Stimulated activated CD8-positive, alpha-beta memory T cell treated with anti-CD3 and anti-CD28 coated beads, Interleukin-12 subunit alpha, Interleukin-12 subunit beta, amount 100 ng/mL, for 1 hour (primary cell): ENCODE results near the gene OGFOD3.
"Not testable (repeated sequence)": the region's sequence is repeated elsewhere in the genome, so short reads cannot be mapped to it uniquely, and the experiment has no call there.

Experiments used
- DNase-seq: peaks from one replicate; pipeline ENCODE4 v3.0.0-alpha.2; 2020; ENCODE audit warnings: low read depth

OGFOD3 gene

GRCh38 chr17:82433560-82434215 is 15.3 kb upstream of the OGFOD3 start:
- no peak for DNase-seq

GRCh38 chr17:82432017-82432416 is 13.6 kb upstream of the OGFOD3 start:
- DNase-seq: no peak

GRCh38 chr17:82429824-82430223 is 11.4 kb upstream of the OGFOD3 start:
- DNase-seq: no peak

GRCh38 chr17:82428546-82428945 is 10.2 kb upstream of the OGFOD3 start:
- no peak for DNase-seq

- DNase-seq: no peak
Observed at GRCh38 chr17:82424863-82425159, 6.4 kb upstream of the OGFOD3 start.

- peak; percentile 35 for DNase-seq
Observed at GRCh38 chr17:82424001-82424862, 5.8 kb upstream of the OGFOD3 start.

DNA sequence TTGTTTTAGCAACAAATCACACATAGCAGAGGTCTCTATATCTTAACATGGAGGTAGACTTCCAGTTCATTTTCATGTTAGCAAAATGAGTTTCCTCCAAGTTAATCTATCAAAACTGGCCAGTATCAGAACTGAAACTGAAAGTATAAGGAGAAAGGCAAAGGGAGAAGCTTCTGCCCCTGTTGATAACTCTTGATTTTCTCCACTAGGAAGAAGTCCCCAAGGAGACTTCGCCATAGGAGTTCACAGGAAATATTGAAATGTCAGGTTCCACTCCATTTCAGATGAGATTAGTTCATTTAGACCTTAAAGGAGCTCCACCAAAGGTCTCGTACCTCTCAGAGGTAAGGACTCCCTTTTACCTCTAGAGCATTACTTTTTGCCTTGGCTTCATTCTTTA is 1.2 kb upstream of the OGFOD3 start:
- DNase-seq: no peak

DNA sequence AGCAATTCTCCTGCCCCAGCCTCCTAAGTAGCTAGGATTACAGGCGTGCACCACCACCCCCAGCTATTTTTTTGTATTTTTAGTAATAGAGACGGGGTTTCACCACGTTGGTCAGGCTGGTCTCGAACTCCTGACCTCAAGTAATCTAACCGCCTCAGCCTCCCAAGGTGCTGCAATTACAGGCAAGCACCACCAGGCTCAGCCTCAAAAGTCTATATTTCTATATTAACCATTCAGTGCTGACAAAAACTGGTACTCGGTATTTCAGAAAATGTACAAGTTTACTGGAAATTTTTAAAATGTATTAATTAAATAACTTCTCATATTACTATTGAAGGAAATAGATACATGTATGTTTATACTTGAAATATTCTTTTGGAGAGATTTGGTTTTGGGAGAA is 1.6 kb downstream of the OGFOD3 start:
- no peak for DNase-seq

DNA sequence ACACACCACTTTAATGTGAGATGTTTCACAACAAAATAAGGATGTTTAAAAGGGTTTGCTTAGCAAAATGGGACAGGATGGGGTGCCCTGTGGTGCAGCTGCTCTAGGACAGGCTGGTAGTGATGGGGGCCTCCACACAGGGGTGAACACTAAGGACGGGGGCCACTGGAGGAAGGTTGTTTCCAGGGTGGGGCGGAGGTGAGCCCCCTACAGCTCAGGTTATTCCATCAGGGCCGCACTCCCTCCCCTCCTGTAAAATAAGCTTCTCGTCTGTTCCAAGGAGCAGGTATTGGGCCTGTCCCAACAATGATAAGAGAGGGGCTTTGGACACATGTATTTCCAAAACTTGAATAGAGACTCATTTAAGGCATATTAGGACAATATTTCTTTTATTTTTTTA is 2.1 kb downstream of the OGFOD3 start:
- DNase-seq: no peak

DNA sequence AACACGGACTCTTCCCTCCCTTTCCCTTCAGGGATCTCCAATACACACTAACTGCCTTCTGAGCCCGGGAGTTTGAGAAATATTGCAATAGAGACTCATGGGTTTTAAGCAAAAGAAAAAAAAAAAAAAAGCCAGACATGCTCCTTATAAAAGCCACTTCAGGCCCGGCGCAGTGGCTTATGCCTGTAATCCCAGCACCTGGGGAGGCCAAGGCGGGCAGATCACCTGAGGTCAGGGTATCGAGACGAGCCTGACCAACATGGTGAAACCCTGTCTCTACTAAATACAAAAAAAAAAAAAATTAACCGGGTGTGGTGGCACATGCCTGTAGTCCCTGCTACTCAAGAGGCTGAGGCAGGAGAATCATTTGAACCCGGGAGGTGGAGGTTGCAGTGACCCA is 2.6 kb downstream of the OGFOD3 start:
- no peak for DNase-seq

- no peak for DNase-seq
Observed at GRCh38 chr17:82415336-82415735, 3.0 kb downstream of the OGFOD3 start.

GRCh38 chr17:82414548-82415281 is 3.7 kb downstream of the OGFOD3 start:
- peak; percentile 48 for DNase-seq

DNA sequence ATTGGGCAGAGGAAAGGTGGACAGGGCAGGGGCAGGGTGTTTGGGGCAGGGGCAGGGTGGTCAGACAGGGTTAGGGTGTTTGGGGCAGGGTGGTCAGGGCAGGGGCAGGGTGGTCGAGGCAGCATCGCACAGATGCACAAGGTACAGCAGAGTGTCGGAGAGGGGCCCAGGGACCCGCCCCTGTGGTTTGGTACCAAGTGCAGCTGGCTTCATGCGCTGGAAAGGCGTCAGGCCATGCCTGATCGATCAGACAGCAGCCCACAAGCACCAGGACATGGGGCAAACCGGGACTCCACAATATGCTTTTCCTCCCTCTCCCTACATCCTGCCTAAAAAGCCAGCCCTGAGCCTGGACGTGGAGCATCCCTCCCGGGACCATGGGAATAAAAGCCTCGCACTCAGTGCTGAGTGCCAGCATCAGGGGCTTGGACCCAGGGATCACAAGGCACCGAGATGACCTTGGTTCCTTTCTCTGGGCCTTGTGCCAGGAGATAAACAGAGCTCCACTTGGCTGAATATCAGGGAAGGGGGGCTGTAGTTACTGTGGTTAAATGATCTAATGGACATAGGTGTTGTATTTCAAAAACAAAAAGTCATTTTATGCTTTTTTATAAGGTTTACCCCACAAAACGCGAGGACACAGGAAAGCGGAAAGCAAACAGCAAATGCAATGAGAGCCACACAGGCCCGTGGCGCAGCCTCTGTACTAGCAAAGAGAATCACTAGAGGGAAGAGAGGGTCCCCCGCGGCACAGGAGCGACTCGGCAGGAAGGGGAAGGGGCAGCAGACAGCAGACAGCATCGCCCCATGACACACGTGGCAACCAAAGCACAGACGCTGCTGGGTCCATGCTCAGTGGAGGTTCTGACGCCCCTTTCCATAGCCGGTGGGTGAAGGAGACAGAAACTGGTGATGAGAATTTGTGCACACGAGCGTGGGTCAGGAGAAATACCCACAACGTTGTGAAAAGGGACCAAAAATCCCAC is 5.6 kb downstream of the OGFOD3 start:
- DNase-seq: no peak

DNA sequence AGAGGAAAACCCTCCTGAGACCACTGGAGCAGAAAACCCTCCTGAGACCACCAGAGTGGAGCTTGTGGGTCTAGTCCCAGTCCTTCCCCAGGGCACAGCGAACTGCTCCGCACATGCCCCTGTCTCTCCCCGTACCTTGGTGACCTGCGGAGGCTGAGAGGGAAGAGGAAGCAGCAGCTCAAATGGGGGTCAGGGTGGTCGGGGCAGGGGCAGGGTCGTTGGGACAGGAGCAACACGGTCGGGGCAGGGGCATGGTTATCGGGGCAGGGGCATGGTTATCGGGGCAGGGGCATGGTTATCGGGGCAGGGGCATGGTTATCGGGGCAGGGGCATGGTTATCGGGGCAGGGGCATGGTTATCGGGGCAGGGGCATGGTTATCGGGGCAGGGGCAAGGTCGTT is 6.3 kb downstream of the OGFOD3 start:
- DNase-seq: not testable (repeated sequence)

DNA sequence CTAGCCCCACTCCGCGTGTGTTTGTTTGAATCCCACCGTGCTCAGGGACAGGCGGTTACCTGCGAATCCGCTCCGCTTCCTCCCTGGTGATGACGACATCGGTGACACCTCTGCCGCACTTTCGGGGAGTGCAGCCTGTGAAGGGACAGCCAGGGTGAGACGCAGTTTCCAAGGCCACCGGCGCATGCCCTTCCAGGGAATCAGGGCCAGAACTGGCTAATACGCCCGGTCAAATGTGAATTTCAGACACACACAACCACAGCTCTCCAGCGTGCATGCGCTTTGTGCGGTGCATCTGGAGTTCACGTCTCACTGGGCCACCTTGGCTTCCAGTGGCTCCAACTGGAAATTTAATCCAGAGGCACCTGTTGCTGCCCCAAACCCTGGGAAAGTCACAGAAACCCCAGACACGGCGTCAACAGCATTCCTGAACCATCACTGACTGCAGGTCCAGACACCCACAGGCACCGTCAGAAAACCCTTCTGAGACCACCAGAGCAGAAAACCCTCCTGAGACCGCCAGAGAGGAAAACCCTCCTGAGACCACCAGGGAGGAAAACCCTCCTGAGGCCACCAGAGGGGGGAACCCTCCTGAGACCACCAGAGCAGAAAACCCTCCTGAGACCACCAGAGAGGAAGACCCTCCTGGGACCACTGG is 6.9 kb downstream of the OGFOD3 start:
- DNase-seq: no peak

- DNase-seq: no peak
Observed at GRCh38 chr17:82410014-82410716, 8.2 kb downstream of the OGFOD3 start.

GRCh38 chr17:82408938-82409318 is 9.5 kb downstream of the OGFOD3 start:
- DNase-seq: no peak

- DNase-seq: no peak
Observed at GRCh38 chr17:82408288-82408937, 10.0 kb downstream of the OGFOD3 start.

DNA sequence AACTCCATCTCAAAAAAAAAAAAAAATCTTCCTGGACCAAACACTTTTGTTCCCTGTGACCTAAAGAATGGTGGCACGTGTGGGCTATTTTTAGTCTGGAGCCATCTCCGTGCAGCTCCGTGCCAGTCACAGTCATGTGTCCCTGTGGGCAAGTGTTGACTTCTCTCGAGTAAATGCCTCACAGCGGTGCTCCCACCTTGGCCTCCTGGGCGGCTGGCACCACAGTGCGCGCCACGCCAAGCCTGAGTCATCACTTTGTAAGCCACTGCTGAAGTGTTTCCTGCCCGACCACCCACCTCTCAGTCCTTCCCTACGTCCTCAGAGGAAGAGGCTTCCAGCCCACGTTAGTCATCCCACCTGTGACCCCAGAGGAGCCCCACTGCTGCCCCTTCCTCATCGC is 11.1 kb downstream of the OGFOD3 start:
- DNase-seq: no peak

- DNase-seq: no peak
Observed at GRCh38 chr17:82406131-82406671, 12.2 kb downstream of the OGFOD3 start.
